LNCaP clone FGC (cell line): ENCODE data around the gene NMD3.
"Not testable (repeated sequence)": the region's sequence is repeated elsewhere in the genome, so short reads cannot be mapped to it uniquely, and the experiment has no call there.

Experiments used
- DNase-seq: peaks from one replicate; pipeline ENCODE4 v3.0.0-alpha.2; 2011; ENCODE audit warnings: low read depth
- H3K4me3 ChIP-seq: 2 replicates; pipeline ENCODE4 v1.5.1; 2011; ENCODE audit warnings: mild to moderate bottlenecking, low read depth, low read length, control low read depth
- CTCF ChIP-seq: IDR thresholded peaks from 2 replicates; pipeline ENCODE4 v1.5.1; 2012; ENCODE audit warnings: mild to moderate bottlenecking; ENCODE audit not compliant: control insufficient read depth, insufficient read depth; ENCODE audit errors: extremely low read depth

The NMD3 gene

GRCh38 chr3:161273589-161274218 is 52.6 kb downstream of the NMD3 start:
- TF ChIP-seq CTCF: peak; percentile 40
- H3K4me3 ChIP-seq: no peak overlapping the region
- no peak for DNase-seq

DNA sequence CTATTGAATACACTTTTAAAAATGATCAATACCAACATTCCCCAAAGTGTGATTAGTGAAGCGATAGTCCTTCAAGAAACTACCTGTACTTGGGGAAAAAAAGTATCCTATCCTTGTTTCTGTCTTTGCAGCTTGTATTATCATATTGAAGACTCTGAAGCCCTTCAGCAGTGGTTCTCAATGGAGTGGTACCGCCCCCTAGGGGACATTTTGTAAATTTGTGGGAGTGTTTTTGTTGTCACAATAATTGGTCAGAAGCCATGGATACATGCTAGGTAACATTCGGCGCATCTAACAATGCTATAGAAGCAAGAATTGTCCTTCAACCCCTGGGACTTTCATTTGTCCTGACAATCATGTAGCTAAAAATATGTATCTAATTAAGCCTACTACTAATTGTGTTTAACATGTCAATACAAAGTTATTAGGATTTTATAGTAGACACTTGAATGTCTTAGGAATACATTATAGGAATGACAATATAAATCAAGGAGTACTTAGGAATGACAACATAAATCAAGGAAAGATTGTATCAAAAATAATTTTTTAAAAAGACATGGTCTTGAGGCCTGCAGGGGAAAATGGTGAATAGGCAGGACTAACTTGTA is 53.7 kb downstream of the NMD3 start:
- TF ChIP-seq CTCF: peak; percentile 59
- peak; percentile 47 for DNase-seq

GRCh38 chr3:161275919-161276318 is 54.8 kb downstream of the NMD3 start:
- DNase-seq: no peak
- H3K4me3 ChIP-seq: no peak overlapping the region

More for the DNA sequence above, 53.7 kb downstream of the NMD3 start:
- no peak overlapping the region for H3K4me3 ChIP-seq

DNA sequence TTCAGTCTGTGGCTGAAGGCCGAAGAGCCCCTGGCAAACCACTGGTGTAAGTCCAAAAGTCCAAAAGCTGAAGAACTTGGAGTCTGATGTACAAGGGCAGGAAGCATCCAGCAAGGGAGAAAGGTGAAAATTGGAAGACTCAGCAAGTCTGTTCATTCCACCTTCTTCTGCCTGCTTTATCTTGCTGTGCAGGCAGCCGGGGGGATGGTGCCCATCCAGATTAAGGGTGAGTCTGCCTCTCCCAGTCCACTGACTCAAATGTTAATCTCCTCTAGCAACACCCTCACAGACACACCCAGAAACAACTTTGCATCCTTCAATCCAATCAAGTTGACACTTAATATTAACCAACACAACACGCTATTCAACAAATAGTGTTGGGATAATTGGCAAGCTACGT is 61.3 kb downstream of the NMD3 start:
- not testable (repeated sequence) for H3K4me3 ChIP-seq, DNase-seq

More at GRCh38 chr3:161275919-161276318, 54.8 kb downstream of the NMD3 start:
- TF ChIP-seq CTCF: no peak

DNA sequence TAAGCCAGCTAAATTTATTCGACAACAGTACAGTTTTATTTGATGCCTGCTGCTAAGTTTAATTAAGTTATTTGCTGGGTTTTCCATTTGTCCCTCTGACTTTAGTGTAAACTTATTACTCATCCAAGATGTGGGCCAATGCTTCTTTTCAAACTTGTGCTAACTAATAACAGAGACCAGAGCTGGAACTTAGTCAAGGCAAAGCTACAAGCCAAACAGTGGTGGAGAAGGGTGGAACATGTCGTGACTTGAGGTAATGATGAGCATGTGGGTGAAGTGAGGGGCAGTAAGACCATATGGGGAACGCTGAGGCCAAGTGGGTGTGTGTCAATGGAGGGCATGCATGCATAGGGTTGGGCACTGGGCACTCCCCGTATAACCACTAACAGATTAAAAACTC is 63.9 kb downstream of the NMD3 start:
- TF ChIP-seq CTCF: no peak
- DNase-seq: no peak
- no peak overlapping the region for H3K4me3 ChIP-seq

DNA sequence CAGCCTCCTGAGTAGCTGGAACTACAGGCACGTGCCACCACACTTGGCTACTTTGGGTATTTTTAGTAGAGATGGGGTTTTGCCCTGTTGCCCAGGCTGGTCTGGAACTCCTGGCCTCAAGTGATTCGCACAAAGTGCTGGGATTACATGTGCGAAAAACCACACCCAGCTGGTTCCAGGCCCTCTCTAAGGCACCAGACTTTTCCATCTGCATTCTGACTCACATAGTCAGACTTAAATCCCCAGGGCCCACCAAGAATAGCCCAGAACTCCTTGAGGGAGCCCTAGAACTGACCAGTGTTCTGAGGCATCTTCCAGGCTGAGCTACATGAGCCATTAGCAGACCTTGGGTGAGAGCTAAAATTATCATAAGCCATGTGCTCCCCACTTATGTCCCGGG is 68.1 kb downstream of the NMD3 start:
- DNase-seq: no peak
- no peak overlapping the region for H3K4me3 ChIP-seq
- no peak for TF ChIP-seq CTCF

GRCh38 chr3:161291191-161291901 is 70.2 kb downstream of the NMD3 start:
- no peak for TF ChIP-seq CTCF
- no peak for DNase-seq
- no peak overlapping the region for H3K4me3 ChIP-seq
